Choroid plexus epithelial cell (primary cell): ENCODE measurements around the gene LGR4.

Source experiments
- DNase-seq: peaks from one replicate; pipeline ENCODE4 v3.0.0-alpha.2; 2010; ENCODE audit warnings: low read depth
- H3K4me3 ChIP-seq: 2 replicates; pipeline ENCODE4 v1.5.1; 2011; ENCODE audit warnings: low read depth, mild to moderate bottlenecking, control low read depth, low read length, moderate library complexity
- CTCF ChIP-seq: conservative IDR thresholded peaks from 2 replicates; pipeline ENCODE4 v1.5.1; 2011; ENCODE audit warnings: low read depth, mild to moderate bottlenecking, control low read depth, inconsistent platforms, low read length, moderate library complexity

The LGR4 gene

DNA sequence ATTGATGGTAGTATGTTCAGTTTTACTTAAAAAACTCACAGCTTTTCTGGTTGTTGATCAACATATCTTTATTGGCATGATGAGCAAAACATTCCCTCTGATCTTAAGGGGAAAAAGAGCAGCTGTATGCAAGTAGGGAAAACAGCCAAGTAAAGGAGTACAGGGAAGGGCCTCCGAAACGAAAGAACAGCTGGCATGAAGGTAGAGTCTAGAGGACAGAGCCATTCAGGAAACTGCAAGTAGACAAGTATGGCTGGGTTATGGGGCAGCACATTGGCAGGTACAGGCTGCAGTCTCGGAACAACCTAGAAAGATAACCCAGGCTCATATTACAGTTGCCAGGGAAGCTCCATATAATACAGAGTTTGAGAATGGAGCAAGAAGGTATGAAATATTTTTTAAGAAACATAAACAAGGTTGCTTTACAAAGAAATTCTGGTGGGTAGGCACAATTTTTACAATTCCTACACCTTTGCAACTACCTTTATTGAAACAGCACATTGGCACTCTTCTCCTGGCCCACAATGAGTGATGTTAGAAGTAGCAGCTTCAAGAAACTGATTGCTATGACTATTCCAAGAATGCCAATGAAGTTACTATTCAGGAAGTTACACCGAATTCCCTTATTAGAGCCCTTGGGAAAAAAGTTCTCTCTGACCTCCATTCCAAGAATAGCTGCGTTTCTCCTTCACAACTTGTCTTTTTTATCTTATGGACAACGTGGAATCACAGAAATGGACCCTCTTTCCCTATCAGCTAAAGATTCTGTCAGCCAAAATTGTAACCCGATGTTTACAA lies 45.2 kb downstream of the LGR4 start:
- no peak overlapping the region for H3K4me3 ChIP-seq
- DNase-seq = no peak
- no peak for TF ChIP-seq CTCF

- no peak overlapping the region for H3K4me3 ChIP-seq
- no peak for DNase-seq
- TF ChIP-seq CTCF = no peak
These were observed 46.8 kb downstream of the LGR4 start for GRCh38 chr11:27425814-27426213.

- no peak overlapping the region for H3K4me3 ChIP-seq
- DNase-seq = peak; percentile 87
- no peak for TF ChIP-seq CTCF
These were observed 49.5 kb downstream of the LGR4 start for GRCh38 chr11:27423125-27423524.

- no peak for TF ChIP-seq CTCF
- DNase-seq = no peak
- no peak overlapping the region for H3K4me3 ChIP-seq
These were observed 50.6 kb downstream of the LGR4 start for GRCh38 chr11:27421819-27422494.

DNA sequence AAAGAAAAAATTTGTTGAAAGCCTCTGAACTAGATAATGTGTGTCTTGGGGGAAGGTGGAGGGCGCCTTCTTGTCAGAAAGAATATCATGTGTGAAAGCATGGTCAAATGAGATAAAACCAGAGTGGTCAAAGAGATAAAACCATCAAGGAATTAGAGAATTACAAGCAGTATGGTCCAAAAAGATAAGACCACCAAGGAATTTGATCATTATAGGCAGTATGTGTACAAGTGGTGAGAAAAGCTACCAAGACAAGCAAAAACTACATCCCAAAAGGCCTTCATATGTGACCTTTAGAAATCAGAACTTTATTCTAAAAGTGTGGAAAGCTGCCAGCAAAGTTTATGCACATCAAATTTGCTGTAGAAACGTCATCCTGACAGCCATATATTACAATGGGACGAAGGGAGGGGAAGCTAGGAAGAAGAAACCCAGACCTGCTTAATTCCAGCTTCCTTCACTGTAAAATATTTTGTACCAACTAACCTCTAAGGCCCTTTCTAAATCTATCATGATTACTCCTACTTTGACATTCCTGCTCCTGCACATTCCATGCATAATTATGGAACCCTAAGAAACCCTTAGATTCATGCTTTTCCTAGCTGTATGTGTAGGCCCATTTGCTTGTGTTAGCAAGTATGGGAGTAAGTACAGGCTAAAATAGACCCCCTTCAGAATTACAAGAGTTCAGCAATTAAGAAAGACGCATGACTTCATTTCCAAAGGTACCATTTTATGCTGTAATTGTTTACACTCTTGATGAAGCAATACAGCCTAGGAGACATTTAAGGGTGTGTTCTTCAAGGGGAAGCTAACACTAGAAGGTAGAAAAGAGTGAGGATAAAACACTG lies 51.6 kb downstream of the LGR4 start:
- H3K4me3 ChIP-seq = no peak overlapping the region
- DNase-seq = no peak
- no peak for TF ChIP-seq CTCF

DNA sequence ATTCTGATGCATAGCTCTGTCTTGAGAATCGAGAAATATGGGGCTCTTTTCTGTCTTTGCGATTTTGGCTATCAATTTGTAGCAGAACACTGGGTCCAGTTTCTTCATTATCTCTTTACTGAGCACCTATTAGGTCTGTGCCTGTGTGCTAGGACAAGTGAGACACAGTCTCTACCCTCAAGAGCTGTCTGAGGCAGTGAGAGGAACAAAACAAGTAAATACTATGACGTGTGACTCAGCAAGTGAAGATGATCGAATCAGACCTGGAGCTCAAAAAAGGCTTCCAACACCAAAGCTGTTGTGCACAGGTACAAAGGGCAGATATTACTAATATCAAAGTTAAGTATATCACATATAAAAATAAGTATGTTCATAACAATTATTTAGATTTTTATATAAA lies 52.4 kb downstream of the LGR4 start:
- H3K4me3 ChIP-seq = no peak overlapping the region
- TF ChIP-seq CTCF = no peak
- DNase-seq = no peak
